Measurements from ENCODE around the gene AUTS2. TPM values are rescaled to one million over a fixed set of nuclear protein-coding genes. Genes with fewer than 3 reads are reported as not detected.

Gene AUTS2
- total RNA-seq, 2 experiments from 2014 or later = 15.2 to 16.3 TPM

GRCh38 chr7:69701288-69701687 lies 103.0 kb downstream of the AUTS2 start:
- POLR2A ChIA-PET = no interaction called here
- CTCF ChIA-PET = no interaction called here
- peaks cover 43% of the 10 kb centered on the region for H3K4me1 Mint-ChIP-seq (ENCODE audit: low read depth)
- no peak for ATAC-seq
- H3K27me3 Mint-ChIP-seq (ENCODE audit: low read depth) = peaks cover 3% of the 10 kb centered on the region
- no peaks in the 10 kb centered on the region for H3K36me3 Mint-ChIP-seq (ENCODE audit: low read depth)
- H3K4me3 Mint-ChIP-seq = no peak overlapping the region
- no peaks in the 10 kb centered on the region for H3K9me3 Mint-ChIP-seq (ENCODE audit: insufficient read depth)
- no peak overlapping the region for H3K27ac Mint-ChIP-seq
- no peak for DNase-seq

GRCh38 chr7:69702357-69702756 lies 104.1 kb downstream of the AUTS2 start:
- Mint-ChIP-seq H3K27me3 (ENCODE audit: low read depth) (peaks cover 3% of the 10 kb centered on the region), H3K4me1 (ENCODE audit: low read depth) (peaks cover 32% of the 10 kb centered on the region), H3K36me3 (ENCODE audit: low read depth) (no peaks in the 10 kb centered on the region), H3K4me3 (no peak overlapping the region), H3K27ac (no peak overlapping the region), H3K9me3 (ENCODE audit: insufficient read depth) (no peaks in the 10 kb centered on the region)
- ChIA-PET POLR2A (no interaction called here), CTCF (no interaction called here)
- ATAC-seq (no peak), DNase-seq (no peak)

- ChIA-PET CTCF (no interaction called here), POLR2A (no interaction called here)
- ATAC-seq (no peak), DNase-seq (no peak)
- Mint-ChIP-seq H3K4me1 (ENCODE audit: low read depth) (peaks cover 25% of the 10 kb centered on the region), H3K27ac (no peak overlapping the region), H3K9me3 (ENCODE audit: insufficient read depth) (no peaks in the 10 kb centered on the region), H3K36me3 (ENCODE audit: low read depth) (no peaks in the 10 kb centered on the region), H3K4me3 (no peak overlapping the region), H3K27me3 (ENCODE audit: low read depth) (peaks cover 3% of the 10 kb centered on the region)
Observed at GRCh38 chr7:69703099-69703498, 104.8 kb downstream of the AUTS2 start.

GRCh38 chr7:69706070-69706469 lies 107.8 kb downstream of the AUTS2 start:
- no peak overlapping the region for H3K4me3 Mint-ChIP-seq
- H3K9me3 Mint-ChIP-seq (ENCODE audit: insufficient read depth) = no peaks in the 10 kb centered on the region
- POLR2A ChIA-PET = no interaction called here
- peaks cover 18% of the 10 kb centered on the region for H3K4me1 Mint-ChIP-seq (ENCODE audit: low read depth)
- no peak overlapping the region for H3K27ac Mint-ChIP-seq
- CTCF ChIA-PET = no interaction called here
- H3K36me3 Mint-ChIP-seq (ENCODE audit: low read depth) = no peaks in the 10 kb centered on the region
- DNase-seq (no peak), ATAC-seq (no peak)
- H3K27me3 Mint-ChIP-seq (ENCODE audit: low read depth) = peaks cover 18% of the 10 kb centered on the region

- Mint-ChIP-seq H3K27me3 (ENCODE audit: low read depth) (peaks cover 18% of the 10 kb centered on the region), H3K4me1 (ENCODE audit: low read depth) (peaks cover 2% of the 10 kb centered on the region), H3K9me3 (ENCODE audit: insufficient read depth) (no peaks in the 10 kb centered on the region), H3K27ac (no peak overlapping the region), H3K4me3 (no peak overlapping the region), H3K36me3 (ENCODE audit: low read depth) (no peaks in the 10 kb centered on the region)
- no peak for DNase-seq
- ChIA-PET POLR2A (no interaction called here), CTCF (no interaction called here)
- ATAC-seq = no peak
Observed at GRCh38 chr7:69708857-69709256, 110.6 kb downstream of the AUTS2 start.

GRCh38 chr7:69710768-69711438 lies 112.6 kb downstream of the AUTS2 start:
- Mint-ChIP-seq H3K4me3 (no peak overlapping the region), H3K27ac (no peak overlapping the region), H3K27me3 (ENCODE audit: low read depth) (peaks cover 20% of the 10 kb centered on the region), H3K36me3 (ENCODE audit: low read depth) (no peaks in the 10 kb centered on the region), H3K4me1 (ENCODE audit: low read depth) (no peaks in the 10 kb centered on the region), H3K9me3 (ENCODE audit: insufficient read depth) (no peaks in the 10 kb centered on the region)
- ChIA-PET POLR2A (no interaction called here), CTCF (no interaction called here)
- DNase-seq (no peak), ATAC-seq (no peak)

GRCh38 chr7:69714886-69715576 lies 116.8 kb downstream of the AUTS2 start:
- ATAC-seq (no peak), DNase-seq (no peak)
- peaks cover 7% of the 10 kb centered on the region for H3K27me3 Mint-ChIP-seq (ENCODE audit: low read depth)
- H3K27ac Mint-ChIP-seq = no peak overlapping the region
- H3K36me3 Mint-ChIP-seq (ENCODE audit: low read depth) = no peaks in the 10 kb centered on the region
- POLR2A ChIA-PET = no interaction called here
- CTCF ChIA-PET = no interaction called here
- H3K9me3 Mint-ChIP-seq (ENCODE audit: insufficient read depth) = no peaks in the 10 kb centered on the region
- no peak overlapping the region for H3K4me3 Mint-ChIP-seq
- H3K4me1 Mint-ChIP-seq (ENCODE audit: low read depth) = no peaks in the 10 kb centered on the region

GRCh38 chr7:69717221-69717620 lies 118.9 kb downstream of the AUTS2 start:
- POLR2A ChIA-PET = no interaction called here
- no peaks in the 10 kb centered on the region for H3K36me3 Mint-ChIP-seq (ENCODE audit: low read depth)
- no peak for DNase-seq
- H3K27ac Mint-ChIP-seq = no peak overlapping the region
- H3K27me3 Mint-ChIP-seq (ENCODE audit: low read depth) = peaks cover 2% of the 10 kb centered on the region
- no peaks in the 10 kb centered on the region for H3K9me3 Mint-ChIP-seq (ENCODE audit: insufficient read depth)
- CTCF ChIA-PET = no interaction called here
- no peak for ATAC-seq
- no peaks in the 10 kb centered on the region for H3K4me1 Mint-ChIP-seq (ENCODE audit: low read depth)
- H3K4me3 Mint-ChIP-seq = no peak overlapping the region

GRCh38 chr7:69719717-69720116 lies 121.4 kb downstream of the AUTS2 start:
- Mint-ChIP-seq H3K27me3 (ENCODE audit: low read depth) (no peaks in the 10 kb centered on the region), H3K4me1 (ENCODE audit: low read depth) (no peaks in the 10 kb centered on the region), H3K4me3 (no peak overlapping the region), H3K9me3 (ENCODE audit: insufficient read depth) (no peaks in the 10 kb centered on the region), H3K27ac (no peak overlapping the region), H3K36me3 (ENCODE audit: low read depth) (no peaks in the 10 kb centered on the region)
- POLR2A ChIA-PET = no interaction called here
- CTCF ChIA-PET = no interaction called here
- DNase-seq = no peak
- ATAC-seq = no peak

- Mint-ChIP-seq H3K27me3 (ENCODE audit: low read depth) (peaks cover under 1% of the 10 kb centered on the region), H3K36me3 (ENCODE audit: low read depth) (no peaks in the 10 kb centered on the region), H3K27ac (no peak overlapping the region), H3K4me3 (no peak overlapping the region), H3K9me3 (ENCODE audit: insufficient read depth) (no peaks in the 10 kb centered on the region), H3K4me1 (ENCODE audit: low read depth) (no peaks in the 10 kb centered on the region)
- CTCF ChIA-PET = no interaction called here
- ATAC-seq (no peak), DNase-seq (no peak)
- POLR2A ChIA-PET = no interaction called here
Observed at GRCh38 chr7:69722843-69723242, 124.6 kb downstream of the AUTS2 start.

- peaks cover 2% of the 10 kb centered on the region for H3K27me3 Mint-ChIP-seq (ENCODE audit: low read depth)
- H3K4me3 Mint-ChIP-seq = no peak overlapping the region
- ATAC-seq = no peak
- ChIA-PET POLR2A (no interaction called here), CTCF (no interaction called here)
- no peak overlapping the region for H3K27ac Mint-ChIP-seq
- H3K9me3 Mint-ChIP-seq (ENCODE audit: insufficient read depth) = no peaks in the 10 kb centered on the region
- no peak for DNase-seq
- H3K4me1 Mint-ChIP-seq (ENCODE audit: low read depth) = no peaks in the 10 kb centered on the region
- H3K36me3 Mint-ChIP-seq (ENCODE audit: low read depth) = no peaks in the 10 kb centered on the region
Observed at GRCh38 chr7:69723663-69724062, 125.4 kb downstream of the AUTS2 start.

- Mint-ChIP-seq H3K27me3 (ENCODE audit: low read depth) (peaks cover 9% of the 10 kb centered on the region), H3K27ac (no peak overlapping the region), H3K4me3 (no peak overlapping the region), H3K4me1 (ENCODE audit: low read depth) (no peaks in the 10 kb centered on the region), H3K36me3 (ENCODE audit: low read depth) (no peaks in the 10 kb centered on the region), H3K9me3 (ENCODE audit: insufficient read depth) (no peaks in the 10 kb centered on the region)
- ChIA-PET CTCF (interaction anchor here (0.6 to 0.7 kb wide), 2 partner anchors 290 to 844 kb away, joined by 3 read pairs; no protein-coding TSS in a partner anchor), POLR2A (no interaction called here)
- no peak for DNase-seq
- no peak for ATAC-seq
Observed at GRCh38 chr7:69728304-69728703, 130.0 kb downstream of the AUTS2 start.

GRCh38 chr7:69732203-69732602 lies 133.9 kb downstream of the AUTS2 start:
- Mint-ChIP-seq H3K4me1 (ENCODE audit: low read depth) (no peaks in the 10 kb centered on the region), H3K27ac (no peak overlapping the region), H3K27me3 (ENCODE audit: low read depth) (peaks cover 9% of the 10 kb centered on the region), H3K36me3 (ENCODE audit: low read depth) (no peaks in the 10 kb centered on the region), H3K9me3 (ENCODE audit: insufficient read depth) (no peaks in the 10 kb centered on the region), H3K4me3 (no peak overlapping the region)
- POLR2A ChIA-PET = no interaction called here
- DNase-seq (no peak), ATAC-seq (no peak)
- CTCF ChIA-PET = no interaction called here

All from activated CD8-positive, alpha-beta T cell treated with anti-CD3 and anti-CD28 coated beads, Interleukin-2, amount 10 ng/mL, durations not matched to agents 7 days and 5 days (primary cell).